ENCODE data around the gene CDK10. TPM values are rescaled to one million over a fixed set of nuclear protein-coding genes. Genes with fewer than 3 reads are reported as not detected.
"Not testable (repeated sequence)": the region's sequence is repeated elsewhere in the genome, so short reads cannot be mapped to it uniquely, and the experiment has no call there.

CDK10 gene
- total RNA-seq, 1 donor from 2014 or later = 21.9 TPM

- ATAC-seq = no peak
- intact Hi-C loops (cut with DNase I) = no loop called here
- DNase-seq (ENCODE audit: missing footprints) = no peak
Observed at GRCh38 chr16:89660146-89660545, 26.3 kb upstream of the CDK10 start.

GRCh38 chr16:89661215-89661614 lies 25.3 kb upstream of the CDK10 start:
- ATAC-seq (no peak), DNase-seq (ENCODE audit: missing footprints) (no peak)
- intact Hi-C loops (cut with DNase I) = no loop called here

DNA sequence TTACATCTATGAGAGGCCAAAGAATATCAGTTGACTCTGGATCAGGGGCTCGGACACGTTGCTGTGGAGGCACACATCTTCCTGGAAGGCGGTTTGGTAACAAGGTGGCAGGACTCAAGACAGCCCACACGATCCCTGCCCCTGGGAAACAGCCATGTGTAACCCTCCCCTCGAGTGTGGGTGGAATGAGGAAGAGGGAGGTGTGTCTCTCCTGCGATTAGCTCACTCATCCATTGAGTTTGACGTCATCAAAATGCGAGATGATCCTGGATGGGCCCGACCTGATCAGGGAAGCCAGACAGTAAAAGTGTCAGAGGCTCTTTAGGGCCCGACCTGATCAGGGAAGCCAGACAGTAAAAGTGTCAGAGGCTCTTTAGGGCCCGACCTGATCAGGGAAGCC lies 22.3 kb upstream of the CDK10 start:
- ATAC-seq; DNase-seq (ENCODE audit: missing footprints); intact Hi-C loops (cut with DNase I): not testable (repeated sequence)

DNA sequence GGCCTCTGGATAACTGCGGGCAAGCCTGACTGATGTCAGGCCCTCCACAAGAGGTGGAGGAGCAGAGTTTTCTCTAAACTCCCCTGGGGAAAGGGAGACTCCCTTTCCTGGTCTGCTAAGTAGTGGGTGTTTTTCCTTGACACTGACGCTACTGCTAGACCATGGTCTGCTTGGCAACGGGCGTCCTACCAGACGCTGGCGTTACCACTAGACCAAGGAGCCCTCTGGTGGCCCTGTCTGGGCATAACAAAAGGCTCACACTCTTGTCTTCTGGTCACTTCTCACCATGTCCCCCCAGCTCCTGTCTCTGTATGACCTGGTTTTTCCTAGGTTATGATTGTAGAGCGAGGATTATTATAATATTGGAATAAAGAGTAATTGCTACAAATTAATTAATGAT lies 19.5 kb upstream of the CDK10 start:
- intact Hi-C loops (cut with DNase I); ATAC-seq; DNase-seq (ENCODE audit: missing footprints): not testable (repeated sequence)

DNA sequence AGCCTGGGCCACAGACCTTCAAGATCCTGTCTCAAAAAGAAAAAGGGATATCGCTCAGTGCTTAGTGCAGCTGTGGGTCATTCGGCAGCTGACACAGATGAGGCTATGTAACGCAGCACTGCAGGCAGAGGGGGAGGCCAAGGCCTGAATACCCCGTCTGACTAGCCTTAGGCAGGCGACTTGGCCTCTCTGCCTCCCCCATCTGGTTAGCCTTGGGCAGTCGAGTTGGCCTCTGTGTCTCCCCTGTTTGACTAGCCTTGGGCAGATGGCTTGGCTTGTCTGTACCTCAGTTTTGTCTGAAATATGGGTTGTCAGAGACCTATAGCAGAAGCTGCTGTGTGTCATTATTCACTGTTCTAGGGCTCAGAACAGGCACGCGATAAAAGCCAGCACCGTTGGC lies 18.9 kb upstream of the CDK10 start:
- DNase-seq (ENCODE audit: missing footprints) (no peak), ATAC-seq (no peak)
- intact Hi-C loops (cut with DNase I) = no loop called here

GRCh38 chr16:89668790-89669158 lies 17.7 kb upstream of the CDK10 start:
- intact Hi-C loops (cut with DNase I) = no loop called here
- DNase-seq (ENCODE audit: missing footprints) (no peak), ATAC-seq (no peak)

DNA sequence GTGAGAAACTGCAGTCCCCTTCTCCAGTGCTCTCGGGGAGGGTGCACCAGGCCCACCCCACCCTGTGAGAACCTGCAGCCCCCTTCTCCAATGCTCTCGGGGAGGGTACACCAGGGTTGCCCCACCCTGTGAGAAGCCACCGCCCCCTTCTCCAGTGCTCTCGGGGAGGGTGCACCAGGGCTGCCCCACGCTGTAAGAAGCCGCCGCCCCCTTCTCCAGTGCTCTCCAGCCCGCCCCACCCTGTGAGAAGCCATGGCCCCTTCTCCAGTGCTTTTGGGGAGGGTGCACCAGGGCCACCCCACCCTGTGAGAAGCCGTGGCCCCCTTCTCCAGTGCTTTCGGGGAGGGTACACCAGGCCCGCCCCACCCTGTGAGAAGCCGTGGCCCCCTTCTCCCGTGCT lies 16.7 kb upstream of the CDK10 start:
- ATAC-seq (no peak), DNase-seq (ENCODE audit: missing footprints) (no peak)
- intact Hi-C loops (cut with DNase I) = no loop called here

- DNase-seq (ENCODE audit: missing footprints) (no peak), ATAC-seq (no peak)
- intact Hi-C loops (cut with DNase I) = no loop called here
Observed at GRCh38 chr16:89670496-89671431, 15.7 kb upstream of the CDK10 start.

DNA sequence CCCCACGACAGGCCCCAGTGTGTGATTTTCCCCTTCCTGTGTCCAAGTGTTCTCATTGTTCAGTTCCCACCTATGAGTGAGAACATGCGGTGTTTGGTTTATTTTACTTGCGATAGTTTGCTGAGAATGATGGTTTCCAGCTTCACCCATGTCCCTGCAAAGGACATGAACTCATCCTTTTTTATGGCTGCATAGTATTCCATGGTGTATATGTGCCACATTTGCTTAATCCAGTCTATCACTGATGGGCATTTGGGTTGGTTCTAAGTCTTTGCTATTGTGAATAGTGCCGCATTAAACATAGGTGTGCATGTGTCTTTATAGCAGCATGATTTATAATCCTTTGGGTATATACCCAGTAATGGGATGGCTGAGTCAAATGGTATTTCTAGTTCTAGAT lies 14.9 kb upstream of the CDK10 start:
- intact Hi-C loops (cut with DNase I); DNase-seq (ENCODE audit: missing footprints); ATAC-seq: not testable (repeated sequence)

- DNase-seq (ENCODE audit: missing footprints) (no peak), ATAC-seq (no peak)
- intact Hi-C loops (cut with DNase I) = no loop called here
Observed at GRCh38 chr16:89672177-89672941, 14.1 kb upstream of the CDK10 start.

- intact Hi-C loops (cut with DNase I) = no loop called here
- no peak for DNase-seq (ENCODE audit: missing footprints)
- no peak for ATAC-seq
Observed at GRCh38 chr16:89678258-89678657, 8.2 kb upstream of the CDK10 start.

DNA sequence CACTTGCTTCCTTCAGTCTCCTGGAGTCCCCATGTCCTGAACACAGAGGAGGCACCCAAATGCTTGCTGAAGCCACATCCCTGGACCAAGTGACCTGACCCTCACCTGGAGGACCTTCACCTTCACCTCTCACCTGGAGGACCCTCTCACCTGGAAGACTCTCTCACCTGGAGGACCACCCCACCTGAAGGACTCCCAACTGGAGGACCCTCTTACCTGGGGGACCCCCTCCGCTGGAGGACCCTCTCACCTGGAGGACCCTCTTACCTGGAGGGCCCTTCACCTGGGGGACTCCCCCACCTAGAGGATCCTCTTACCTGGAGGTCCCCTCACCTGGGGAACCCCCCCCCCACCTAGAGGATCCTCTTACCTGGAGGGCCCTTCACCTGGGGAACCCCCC lies 573 bp upstream of the CDK10 start:
- DNase-seq (ENCODE audit: missing footprints) = no peak
- intact Hi-C loops (cut with DNase I) = no loop called here

DNA sequence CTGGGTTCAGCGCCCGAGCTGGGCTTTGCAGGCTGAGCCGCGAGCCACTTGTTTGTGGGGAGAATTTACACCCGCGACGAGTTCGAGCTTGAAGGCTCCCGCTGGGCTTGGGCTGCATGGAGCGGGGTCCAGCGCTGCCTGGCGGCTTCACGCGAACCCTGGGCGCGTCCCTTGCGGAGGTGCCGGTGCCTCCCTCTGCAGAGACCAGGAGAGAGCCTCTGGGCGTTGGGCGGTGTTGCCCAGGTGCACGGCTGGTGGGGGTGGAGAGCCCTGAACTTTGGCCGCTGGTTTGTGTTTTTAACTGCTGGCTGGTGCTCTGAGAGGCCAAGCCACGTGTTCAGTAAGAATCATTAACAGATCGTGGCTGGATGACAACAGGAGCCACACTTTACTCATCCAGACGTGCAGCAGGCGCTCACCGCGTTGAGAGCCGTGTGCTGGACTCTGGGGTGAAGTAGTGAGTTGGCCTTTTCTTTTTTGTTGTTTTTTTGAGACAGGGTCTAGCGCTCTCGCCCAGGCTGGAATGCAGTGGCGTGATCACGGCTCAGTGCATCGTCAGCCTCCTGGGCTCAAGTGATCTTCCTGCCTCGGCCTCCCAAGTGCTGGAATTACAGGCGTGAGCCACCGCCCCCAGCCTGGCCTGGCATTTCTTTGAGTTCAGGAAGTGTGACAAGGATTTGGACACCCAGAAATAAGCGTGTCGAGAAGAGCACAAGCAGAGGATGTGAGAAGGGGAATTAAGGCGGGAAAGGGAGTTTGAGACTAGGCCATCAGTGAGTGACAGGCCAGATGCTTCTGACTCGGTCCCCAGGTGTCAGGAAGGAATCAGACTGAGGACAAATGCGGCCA lies 827 bp downstream of the CDK10 start:
- DNase-seq (ENCODE audit: missing footprints) = no peak
- no peak for ATAC-seq
- intact Hi-C loops (cut with DNase I) = no loop called here

More for the DNA sequence above, 573 bp upstream of the CDK10 start:
- ATAC-seq = no peak

DNA sequence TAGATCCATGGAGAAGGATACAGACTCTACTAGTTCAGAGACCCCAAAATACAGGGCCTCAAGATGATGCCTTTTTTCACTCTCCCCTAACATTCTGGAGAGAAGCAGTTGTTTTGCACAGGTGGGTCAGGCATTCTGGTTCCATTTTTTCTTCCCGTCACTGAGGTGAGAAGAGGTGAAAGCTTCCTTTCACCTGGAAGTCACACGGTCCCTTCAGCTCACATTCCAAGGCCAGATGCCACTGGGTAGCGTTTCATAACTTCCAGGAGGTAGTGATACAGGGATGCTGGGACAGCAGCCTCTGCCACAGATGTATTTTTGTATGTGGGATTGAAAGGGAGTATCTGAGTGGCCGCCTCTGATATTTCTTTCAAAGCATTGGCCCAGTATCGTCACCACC lies 1.9 kb downstream of the CDK10 start:
- DNase-seq (ENCODE audit: missing footprints) = no peak
- ATAC-seq = no peak
- intact Hi-C loops (cut with DNase I) = no loop called here

- DNase-seq (ENCODE audit: missing footprints) = no peak
- ATAC-seq = no peak
- intact Hi-C loops (cut with DNase I) = no loop called here
Observed at GRCh38 chr16:89689142-89689541, 2.7 kb downstream of the CDK10 start.

- DNase-seq (ENCODE audit: missing footprints); ATAC-seq; intact Hi-C loops (cut with DNase I): not testable (repeated sequence)
Observed at GRCh38 chr16:89689621-89690020, 3.1 kb downstream of the CDK10 start.

- peak; percentile 28 for DNase-seq (ENCODE audit: missing footprints)
- ATAC-seq = no peak
- intact Hi-C loops (cut with DNase I) = no loop called here
Observed at GRCh38 chr16:89690392-89690901, 4.0 kb downstream of the CDK10 start.

- intact Hi-C loops (cut with DNase I) = no loop called here
- no peak for ATAC-seq
- DNase-seq (ENCODE audit: missing footprints) = peak; percentile 37
Observed at GRCh38 chr16:89691231-89691985, 4.9 kb downstream of the CDK10 start.

All from Right ventricle myocardium inferior (tissue), 1 donor.